ENCODE data around the gene ABCA12.

DNA sequence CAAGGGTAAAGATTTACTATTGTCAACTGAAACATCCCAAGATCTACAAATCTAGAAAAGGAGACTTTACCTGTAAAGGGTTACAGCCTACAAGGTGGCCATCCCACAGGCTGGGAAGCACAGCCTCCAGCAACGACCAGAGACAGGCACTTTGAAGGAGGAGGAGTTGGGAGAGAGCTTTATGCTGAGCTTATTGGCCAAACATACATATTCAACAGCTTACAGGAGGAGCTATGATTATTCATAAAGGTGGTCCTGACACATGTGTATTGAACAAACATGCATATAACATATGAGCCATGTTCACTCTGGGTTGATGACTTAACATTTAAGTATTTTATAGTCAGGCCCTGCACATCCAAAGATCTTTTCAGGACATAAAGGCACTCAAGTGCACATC lies 11.1 kb upstream of the ABCA12 start:
- TF ChIP-seq, protein P1, sequence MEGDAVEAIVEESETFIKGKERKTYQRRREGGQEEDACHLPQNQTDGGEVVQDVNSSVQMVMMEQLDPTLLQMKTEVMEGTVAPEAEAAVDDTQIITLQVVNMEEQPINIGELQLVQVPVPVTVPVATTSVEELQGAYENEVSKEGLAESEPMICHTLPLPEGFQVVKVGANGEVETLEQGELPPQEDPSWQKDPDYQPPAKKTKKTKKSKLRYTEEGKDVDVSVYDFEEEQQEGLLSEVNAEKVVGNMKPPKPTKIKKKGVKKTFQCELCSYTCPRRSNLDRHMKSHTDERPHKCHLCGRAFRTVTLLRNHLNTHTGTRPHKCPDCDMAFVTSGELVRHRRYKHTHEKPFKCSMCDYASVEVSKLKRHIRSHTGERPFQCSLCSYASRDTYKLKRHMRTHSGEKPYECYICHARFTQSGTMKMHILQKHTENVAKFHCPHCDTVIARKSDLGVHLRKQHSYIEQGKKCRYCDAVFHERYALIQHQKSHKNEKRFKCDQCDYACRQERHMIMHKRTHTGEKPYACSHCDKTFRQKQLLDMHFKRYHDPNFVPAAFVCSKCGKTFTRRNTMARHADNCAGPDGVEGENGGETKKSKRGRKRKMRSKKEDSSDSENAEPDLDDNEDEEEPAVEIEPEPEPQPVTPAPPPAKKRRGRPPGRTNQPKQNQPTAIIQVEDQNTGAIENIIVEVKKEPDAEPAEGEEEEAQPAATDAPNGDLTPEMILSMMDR (IDR thresholded peaks at IDR 0.05; ENCODE audit: low read depth, low read length): no peak
- no peak for TF ChIP-seq EZH2phosphoT487 (IDR thresholded peaks at IDR 0.05; ENCODE audit: low read depth)
